Stromal cell of bone marrow (primary cell): ENCODE data around the gene BTBD18.

Experiments
- DNase-seq: peaks from one replicate; pipeline ENCODE4 v3.0.0-alpha.2; 2012; ENCODE audit warnings: low read depth

Gene BTBD18, protein sequence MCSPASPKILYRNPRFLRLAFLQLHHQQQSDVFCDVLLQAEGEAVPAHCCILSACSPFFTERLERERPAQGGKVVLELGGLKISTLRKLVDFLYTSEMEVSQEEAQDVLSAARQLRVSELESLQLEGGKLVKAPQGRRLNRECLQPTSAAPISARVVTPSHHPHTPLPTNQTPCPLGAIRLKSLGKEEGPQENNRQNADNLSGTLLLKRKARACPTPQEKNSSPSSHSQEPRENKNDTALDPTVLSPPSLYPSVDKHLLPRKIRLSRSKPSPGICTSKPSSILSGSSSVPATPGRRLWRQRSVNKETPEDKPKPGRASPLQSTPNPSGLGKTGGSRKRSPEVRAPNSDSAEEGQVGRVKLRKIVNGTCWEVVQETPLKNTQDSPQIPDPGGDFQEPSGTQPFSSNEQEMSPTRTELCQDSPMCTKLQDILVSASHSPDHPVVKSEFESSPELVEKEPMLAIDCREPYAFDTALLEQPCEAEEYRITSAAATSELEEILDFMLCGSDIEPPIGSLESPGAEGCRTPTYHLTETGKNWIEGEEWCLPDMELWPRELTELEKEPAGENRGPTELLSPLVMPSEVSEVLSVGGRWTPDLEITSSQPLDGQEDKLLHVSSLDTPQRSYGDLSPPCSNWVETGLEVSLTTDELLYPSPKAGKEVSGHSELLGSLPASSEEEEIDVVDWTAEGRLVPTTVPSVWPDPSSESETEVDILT

GRCh38 chr11:57751676-57752253 lies at the start of gene BTBD18:
TSS of gene BTBD18 (minus strand) at chr11:57751819. CDS start at chr11:57751188, 631 bp downstream.
- no peak for DNase-seq

DNA sequence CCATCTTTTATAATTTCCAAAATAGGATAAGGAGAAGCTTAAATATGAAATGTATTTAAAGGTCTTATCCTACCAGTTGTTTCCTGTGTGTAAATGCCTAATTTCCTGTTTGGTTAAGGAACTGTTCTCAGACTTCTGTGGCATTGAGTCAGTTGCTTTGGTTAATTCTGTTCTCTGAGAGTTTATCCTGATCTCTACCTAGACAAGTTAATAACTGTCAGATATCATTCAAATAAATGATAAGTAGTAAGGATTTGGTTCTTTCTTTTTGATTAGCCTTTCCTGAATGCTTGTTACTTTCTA lies 49.5 kb upstream of the BTBD18 start:
- DNase-seq, result no peak

GRCh38 chr11:57800444-57801182 lies 49.0 kb upstream of the BTBD18 start:
- peak; percentile 50 for DNase-seq

- peak; percentile 53 for DNase-seq
Measured at GRCh38 chr11:57798905-57799559, 47.4 kb upstream of the BTBD18 start.

DNA sequence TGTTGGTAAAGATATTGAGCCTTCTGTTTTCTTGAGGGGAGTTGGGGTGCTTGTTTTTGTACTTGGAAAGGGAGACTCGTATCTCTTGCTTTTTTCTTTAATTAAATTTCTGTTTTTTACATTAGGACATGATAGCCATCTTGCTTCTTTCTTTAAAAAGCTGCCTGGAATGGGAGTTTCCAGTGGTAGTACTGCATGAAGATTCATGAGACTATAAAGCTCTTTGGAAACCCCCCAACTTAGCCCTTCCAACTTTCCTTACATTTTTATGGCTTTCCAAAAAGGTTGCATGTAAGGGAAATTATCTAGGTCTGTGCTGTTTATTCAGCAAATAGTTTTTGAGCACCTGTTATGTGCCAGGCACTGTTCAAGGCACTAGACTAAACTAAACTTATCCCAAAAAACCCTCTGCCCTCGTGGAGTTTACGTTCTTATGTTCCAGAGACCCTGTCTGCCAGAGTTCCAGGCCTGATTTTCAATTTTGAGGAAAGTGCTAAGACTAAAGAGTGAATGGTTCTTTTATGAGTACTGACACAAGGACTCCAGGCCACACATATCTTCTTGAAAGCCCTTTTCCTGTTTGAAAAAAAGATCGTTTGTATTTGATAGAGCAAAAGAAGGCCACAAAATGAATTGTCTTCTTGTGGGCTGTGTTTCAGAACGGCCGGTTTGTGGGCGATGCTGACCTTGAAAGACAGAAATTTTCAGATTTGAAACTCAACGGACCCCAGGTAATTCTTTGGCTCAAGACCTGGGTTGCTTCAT lies 41.9 kb upstream of the BTBD18 start:
- DNase-seq, result no peak

GRCh38 chr11:57792870-57793269 lies 41.3 kb upstream of the BTBD18 start:
- DNase-seq, result no peak

GRCh38 chr11:57792060-57792541 lies 40.5 kb upstream of the BTBD18 start:
- DNase-seq, result peak; percentile 28

DNA sequence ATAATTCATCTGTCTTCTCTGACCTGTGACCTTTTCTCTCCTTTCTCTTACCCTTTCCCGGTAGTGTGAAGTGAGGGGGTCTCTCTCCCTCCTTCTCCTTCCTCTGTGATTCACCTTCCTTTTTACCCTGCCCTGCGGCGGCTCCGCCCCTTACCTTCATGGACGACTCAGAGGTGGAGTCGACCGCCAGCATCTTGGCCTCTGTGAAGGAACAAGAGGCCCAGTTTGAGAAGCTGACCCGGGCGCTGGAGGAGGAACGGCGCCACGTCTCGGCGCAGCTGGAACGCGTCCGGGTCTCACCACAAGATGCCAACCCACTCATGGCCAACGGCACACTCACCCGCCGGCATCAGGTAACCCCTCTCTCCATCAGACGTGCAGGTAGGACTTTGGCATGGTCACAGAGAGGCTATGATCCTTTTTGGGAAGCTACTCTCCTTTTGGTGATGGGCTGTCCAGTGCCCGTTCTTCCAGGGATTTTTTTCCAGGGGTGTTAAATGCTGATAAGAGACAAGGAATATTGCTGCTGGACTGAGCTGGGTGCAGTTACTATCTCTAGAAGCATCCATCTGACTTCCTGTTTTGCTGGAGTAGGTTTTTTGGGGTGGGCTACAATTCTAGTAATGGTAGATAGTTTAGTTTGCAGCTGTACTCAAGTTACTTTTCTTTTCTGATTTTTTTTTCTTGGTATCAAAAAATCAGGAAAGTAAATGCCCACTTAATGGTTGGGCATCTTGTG lies 39.9 kb upstream of the BTBD18 start:
- no peak for DNase-seq

GRCh38 chr11:57788703-57789088 lies 37.1 kb upstream of the BTBD18 start:
- DNase-seq, result no peak

DNA sequence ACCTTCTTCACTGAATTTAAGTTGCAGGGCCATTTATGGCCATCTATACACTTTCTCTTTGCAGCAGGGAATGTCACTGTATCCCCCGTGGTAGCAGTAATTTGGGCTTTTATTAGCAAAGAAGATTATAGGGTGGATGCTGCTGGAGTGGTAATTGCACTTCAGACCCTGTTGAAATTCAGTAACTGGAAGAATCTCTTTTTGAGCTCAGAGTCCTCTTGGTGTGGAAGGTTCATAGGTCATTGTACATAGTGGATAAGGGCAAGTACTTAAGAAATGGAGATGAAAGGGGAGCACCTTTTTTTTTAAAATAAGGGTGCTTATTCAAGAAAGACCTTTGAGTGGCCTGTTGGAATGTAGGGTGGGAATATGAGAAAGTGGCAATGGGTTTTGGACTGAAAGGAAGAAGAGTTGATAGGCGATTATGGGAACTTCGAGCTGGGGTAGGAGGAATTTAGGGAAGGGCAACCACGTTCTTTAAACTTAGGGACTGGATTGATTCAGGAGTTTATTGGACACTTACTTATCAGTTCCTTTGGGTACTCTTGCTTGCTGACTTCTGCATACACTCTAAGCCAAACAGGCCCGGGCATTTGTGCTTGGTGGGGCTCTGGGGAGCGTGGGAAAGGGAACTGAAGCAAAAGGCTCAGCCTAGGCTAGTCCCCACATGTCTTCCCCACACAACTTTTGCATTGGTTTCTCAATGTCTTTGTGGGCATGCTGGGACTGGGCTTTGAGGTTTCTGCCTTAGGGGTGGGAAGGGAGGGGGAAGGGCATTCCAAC lies 36.5 kb upstream of the BTBD18 start:
- DNase-seq, result no peak

GRCh38 chr11:57787006-57787604 lies 35.5 kb upstream of the BTBD18 start:
- DNase-seq, result no peak

GRCh38 chr11:57786436-57786835 lies 34.8 kb upstream of the BTBD18 start:
- DNase-seq, result no peak

DNA sequence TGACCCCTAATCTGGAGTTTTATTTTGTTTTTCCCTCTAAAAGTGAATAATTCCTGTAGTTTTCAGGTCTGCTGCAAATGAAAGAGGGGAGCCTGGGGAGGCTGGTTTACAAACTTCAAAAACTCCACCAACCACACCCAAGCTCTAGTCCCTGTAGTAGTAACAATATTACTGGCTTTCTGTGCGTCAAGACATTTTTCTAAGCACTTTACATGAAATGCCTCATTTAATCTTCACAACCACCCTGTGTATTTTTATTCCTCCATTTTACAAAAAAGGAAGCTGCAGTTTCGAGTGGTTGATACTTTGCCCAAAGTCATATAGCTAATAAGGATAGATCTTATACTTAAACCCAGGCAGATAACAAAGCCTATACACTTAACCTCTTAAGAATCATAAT lies 33.5 kb upstream of the BTBD18 start:
- no peak for DNase-seq

DNA sequence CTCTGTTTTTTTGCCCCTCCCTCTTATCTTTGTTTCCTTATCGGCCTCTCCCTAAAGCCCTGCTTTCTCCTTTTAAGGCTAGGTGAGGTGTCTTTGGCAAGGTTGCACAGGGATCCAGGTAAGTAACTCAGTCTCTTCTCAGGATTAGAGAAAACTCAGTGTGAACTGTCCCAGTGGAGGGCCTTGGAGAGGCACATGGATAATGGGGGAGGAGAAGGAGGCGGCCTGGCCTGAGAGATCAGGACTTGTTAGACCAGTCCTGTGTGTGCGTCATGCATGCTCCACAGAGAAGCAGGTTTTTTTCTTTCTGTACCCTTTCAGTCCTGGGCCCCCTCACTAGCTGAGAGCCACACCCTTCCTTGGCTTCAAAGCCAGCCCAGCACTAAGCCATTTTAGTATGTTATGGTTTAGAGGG lies 29.9 kb upstream of the BTBD18 start:
- DNase-seq, result no peak

- DNase-seq, result no peak
Measured at GRCh38 chr11:57779276-57779675, 27.7 kb upstream of the BTBD18 start.

- DNase-seq, result peak; percentile 94
Measured at GRCh38 chr11:57778318-57779037, 26.9 kb upstream of the BTBD18 start.

- DNase-seq, result no peak
Measured at GRCh38 chr11:57777969-57778317, 26.3 kb upstream of the BTBD18 start.

DNA sequence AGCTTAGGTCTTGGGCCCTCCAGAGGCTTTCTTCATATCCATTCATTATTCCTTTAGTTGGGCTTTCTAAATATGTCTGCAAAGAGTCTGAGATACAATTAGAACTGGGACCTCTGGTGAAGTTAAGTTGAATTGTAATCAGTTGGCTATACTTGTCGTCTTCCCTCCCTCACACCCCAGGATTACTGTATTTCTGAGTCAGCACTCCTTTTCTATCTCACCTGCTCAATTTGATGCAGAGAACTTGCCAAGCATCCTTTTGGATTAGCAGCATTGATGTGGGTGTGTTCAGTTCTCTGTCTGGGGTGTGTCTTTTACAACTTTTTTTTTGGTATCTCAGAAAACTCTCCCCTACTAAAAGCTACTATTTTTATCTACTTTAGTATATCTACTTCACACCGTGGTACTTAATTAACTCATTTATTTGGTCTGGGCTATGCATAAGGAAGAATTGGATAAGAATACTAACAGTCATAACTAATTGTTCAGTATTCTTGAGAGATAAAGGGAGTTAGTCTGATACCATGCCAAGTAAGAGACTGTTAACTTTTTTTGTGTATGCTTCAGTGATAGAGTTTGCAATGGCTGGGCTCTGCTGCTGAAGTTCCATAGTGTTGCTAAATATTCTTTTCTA lies 25.1 kb upstream of the BTBD18 start:
- no peak for DNase-seq
